Measurements from ENCODE around the gene KIF2A. TPM values are rescaled to one million over a fixed set of nuclear protein-coding genes. Genes with fewer than 3 reads are reported as not detected.

Gene KIF2A
- total RNA-seq, 1 donor from 2014 or later = 34.2 TPM

DNA sequence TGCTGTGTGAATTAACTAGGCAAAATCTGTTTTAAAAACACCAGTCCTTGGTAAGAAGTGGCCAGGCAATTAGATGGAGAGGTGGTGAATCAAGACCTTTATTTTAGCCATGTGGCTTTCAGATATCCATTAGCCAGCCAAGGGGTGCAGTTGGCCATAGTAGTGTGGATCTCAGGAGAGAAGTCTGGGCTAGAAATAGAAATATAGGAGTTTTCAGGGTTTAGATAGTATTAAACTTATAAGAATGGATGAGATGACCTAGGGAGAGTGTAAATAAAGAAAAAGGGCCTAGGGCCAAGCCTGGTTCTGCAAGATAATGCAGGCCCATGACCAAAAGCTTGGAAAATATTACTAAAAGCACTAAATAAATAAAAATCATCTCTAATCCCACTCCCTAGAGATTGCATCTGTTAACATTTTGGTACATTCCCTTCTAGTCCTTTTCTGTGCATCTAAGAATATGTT, 40.3 kb upstream of the KIF2A start:
- TF ChIP-seq, protein P1, sequence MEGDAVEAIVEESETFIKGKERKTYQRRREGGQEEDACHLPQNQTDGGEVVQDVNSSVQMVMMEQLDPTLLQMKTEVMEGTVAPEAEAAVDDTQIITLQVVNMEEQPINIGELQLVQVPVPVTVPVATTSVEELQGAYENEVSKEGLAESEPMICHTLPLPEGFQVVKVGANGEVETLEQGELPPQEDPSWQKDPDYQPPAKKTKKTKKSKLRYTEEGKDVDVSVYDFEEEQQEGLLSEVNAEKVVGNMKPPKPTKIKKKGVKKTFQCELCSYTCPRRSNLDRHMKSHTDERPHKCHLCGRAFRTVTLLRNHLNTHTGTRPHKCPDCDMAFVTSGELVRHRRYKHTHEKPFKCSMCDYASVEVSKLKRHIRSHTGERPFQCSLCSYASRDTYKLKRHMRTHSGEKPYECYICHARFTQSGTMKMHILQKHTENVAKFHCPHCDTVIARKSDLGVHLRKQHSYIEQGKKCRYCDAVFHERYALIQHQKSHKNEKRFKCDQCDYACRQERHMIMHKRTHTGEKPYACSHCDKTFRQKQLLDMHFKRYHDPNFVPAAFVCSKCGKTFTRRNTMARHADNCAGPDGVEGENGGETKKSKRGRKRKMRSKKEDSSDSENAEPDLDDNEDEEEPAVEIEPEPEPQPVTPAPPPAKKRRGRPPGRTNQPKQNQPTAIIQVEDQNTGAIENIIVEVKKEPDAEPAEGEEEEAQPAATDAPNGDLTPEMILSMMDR (IDR thresholded peaks at IDR 0.05; ENCODE audit: insufficient read depth, low read length, severe bottlenecking) = no peak
- Histone ChIP-seq H3K36me3 (ENCODE audit: control insufficient read depth, insufficient read depth, low read length) (no peaks in the 10 kb centered on the region), H3K4me3 (ENCODE audit: low read depth, low read length) (no peak overlapping the region), H3K27me3 (ENCODE audit: control insufficient read depth, insufficient read depth, low read length) (no peaks in the 10 kb centered on the region)
- no peak for FAIRE-seq
- no peak for DNase-seq (ENCODE audit: low read depth)

DNA sequence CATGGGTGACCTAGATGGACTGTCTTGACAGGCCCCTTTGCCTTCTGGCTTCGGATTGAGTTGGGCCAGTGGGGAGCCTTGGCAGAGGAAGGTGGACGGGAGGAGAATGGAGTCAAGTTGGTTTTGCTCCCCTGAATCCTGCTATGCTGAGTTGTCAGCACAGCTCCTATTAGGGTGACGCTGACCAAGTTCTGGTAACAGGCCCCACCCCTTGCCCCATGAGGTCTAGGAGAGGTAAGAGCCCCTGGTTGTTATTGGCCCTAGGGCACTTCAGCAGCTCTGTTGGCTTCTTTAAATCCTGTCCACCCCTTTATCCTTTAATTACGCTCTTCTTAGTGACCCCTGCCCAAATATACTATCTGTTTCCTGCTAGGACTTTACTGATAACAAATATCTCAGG, 39.4 kb upstream of the KIF2A start:
- no peaks in the 10 kb centered on the region for H3K27me3 ChIP-seq (ENCODE audit: control insufficient read depth, insufficient read depth, low read length)
- no peak overlapping the region for H3K4me3 ChIP-seq (ENCODE audit: low read depth, low read length)
- no peaks in the 10 kb centered on the region for H3K36me3 ChIP-seq (ENCODE audit: control insufficient read depth, insufficient read depth, low read length)
- FAIRE-seq (no peak), DNase-seq (ENCODE audit: low read depth) (no peak)
- TF ChIP-seq, protein P1 (IDR thresholded peaks at IDR 0.05; ENCODE audit: insufficient read depth, low read length, severe bottlenecking) = no peak

DNA sequence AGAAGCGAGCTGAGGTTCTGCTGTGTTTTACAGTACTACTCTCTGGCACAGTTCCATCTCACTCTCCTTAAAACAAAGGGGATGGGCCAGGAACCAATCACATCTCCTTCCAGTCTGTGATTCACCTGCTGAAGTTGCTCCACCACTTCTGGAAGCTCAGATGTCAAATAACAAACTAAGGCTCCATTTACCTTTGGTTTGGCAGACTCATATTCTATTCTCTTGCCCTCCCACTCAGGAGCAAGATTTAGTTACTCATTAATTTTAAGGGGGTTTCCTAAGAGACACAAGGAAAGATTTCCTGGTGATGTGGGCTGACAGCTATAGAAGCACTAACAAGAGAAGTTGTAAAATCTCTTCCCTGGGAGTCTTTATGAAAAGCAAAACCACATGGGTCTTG, 37.8 kb upstream of the KIF2A start:
- Histone ChIP-seq H3K36me3 (ENCODE audit: control insufficient read depth, insufficient read depth, low read length) (no peaks in the 10 kb centered on the region), H3K27me3 (ENCODE audit: control insufficient read depth, insufficient read depth, low read length) (no peaks in the 10 kb centered on the region), H3K4me3 (ENCODE audit: low read depth, low read length) (no peak overlapping the region)
- DNase-seq (ENCODE audit: low read depth) (peak; percentile 98), FAIRE-seq (no peak)
- TF ChIP-seq, protein P1 (IDR thresholded peaks at IDR 0.05; ENCODE audit: insufficient read depth, low read length, severe bottlenecking) = no peak

DNA sequence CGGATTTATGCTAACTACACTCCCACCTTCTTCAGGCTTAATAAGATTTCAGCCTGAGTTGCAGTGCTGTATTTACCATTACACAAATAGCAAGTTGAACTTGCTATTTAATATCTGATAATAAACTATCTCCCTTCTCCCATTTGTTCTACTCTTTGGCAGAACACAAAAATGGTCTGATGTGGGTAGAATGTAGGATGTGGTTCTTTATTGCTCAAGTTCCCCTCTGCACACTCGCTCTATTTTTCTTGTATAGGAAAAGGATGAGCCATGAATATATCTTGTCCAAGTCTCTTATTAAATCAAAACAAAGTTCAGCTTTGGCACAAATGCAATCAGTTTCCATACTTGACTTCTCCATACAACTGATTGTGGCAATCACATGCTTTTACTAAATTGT, 37.2 kb upstream of the KIF2A start:
- no peak for DNase-seq (ENCODE audit: low read depth)
- TF ChIP-seq, protein P1 (IDR thresholded peaks at IDR 0.05; ENCODE audit: insufficient read depth, low read length, severe bottlenecking) = no peak
- Histone ChIP-seq H3K27me3 (ENCODE audit: control insufficient read depth, insufficient read depth, low read length) (no peaks in the 10 kb centered on the region), H3K4me3 (ENCODE audit: low read depth, low read length) (no peak overlapping the region), H3K36me3 (ENCODE audit: control insufficient read depth, insufficient read depth, low read length) (no peaks in the 10 kb centered on the region)
- FAIRE-seq = no peak

DNA sequence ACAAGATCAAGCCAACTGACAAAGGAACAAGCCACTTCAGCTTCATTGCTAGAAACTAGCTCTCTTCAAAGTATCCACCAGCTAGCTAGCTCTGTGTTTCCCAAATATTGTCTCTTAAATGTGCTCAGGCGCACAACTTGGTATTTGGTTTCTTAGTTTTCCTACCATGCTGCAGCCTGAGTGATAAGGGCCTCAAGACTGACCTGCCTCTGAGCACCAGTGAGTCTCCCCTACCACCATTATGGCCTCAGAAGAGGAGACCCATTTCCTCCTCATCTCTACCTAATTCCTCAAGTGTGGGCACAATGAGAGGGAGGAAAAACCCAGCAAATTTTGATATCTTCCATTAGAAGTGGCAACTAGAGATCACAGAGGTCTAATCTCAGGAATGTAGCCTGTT, 34.6 kb upstream of the KIF2A start:
- Histone ChIP-seq H3K4me3 (ENCODE audit: low read depth, low read length) (no peak overlapping the region), H3K36me3 (ENCODE audit: control insufficient read depth, insufficient read depth, low read length) (no peaks in the 10 kb centered on the region), H3K27me3 (ENCODE audit: control insufficient read depth, insufficient read depth, low read length) (no peaks in the 10 kb centered on the region)
- FAIRE-seq = no peak
- TF ChIP-seq, protein P1 (IDR thresholded peaks at IDR 0.05; ENCODE audit: insufficient read depth, low read length, severe bottlenecking) = no peak
- no peak for DNase-seq (ENCODE audit: low read depth)

DNA sequence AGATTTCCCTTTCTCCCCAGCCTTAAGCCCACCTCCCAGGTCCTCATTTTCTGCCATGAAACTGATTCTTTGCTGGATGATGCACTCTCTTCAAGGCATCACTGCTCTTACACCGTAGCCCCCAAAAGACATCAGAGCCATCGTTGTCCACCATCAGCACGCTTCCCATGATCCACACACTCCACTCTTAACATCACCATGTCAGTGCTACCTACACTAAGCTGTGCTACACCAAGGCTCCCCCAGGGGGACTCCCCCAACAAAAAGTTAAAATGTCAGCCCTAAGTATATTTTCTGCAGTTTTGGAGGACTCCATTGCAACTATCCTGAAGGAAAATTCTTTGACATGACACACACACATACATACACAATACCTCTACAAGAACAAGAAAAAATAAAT, 34.1 kb upstream of the KIF2A start:
- Histone ChIP-seq H3K27me3 (ENCODE audit: control insufficient read depth, insufficient read depth, low read length) (no peaks in the 10 kb centered on the region), H3K36me3 (ENCODE audit: control insufficient read depth, insufficient read depth, low read length) (no peaks in the 10 kb centered on the region), H3K4me3 (ENCODE audit: low read depth, low read length) (no peak overlapping the region)
- TF ChIP-seq, protein P1 (IDR thresholded peaks at IDR 0.05; ENCODE audit: insufficient read depth, low read length, severe bottlenecking) = no peak
- FAIRE-seq = no peak
- no peak for DNase-seq (ENCODE audit: low read depth)
